Gastroesophageal sphincter (tissue), 3 donors: ENCODE measurements around the gene BRIP1.

Source experiments
- CTCF ChIP-seq, 4 experiments: fragments of 200-600 bp in 2 of 4; fragments of 450-650 bp in 2 of 4; sonication (generic) in 1 of 4; IDR thresholded peaks; one replicate each; pipeline ENCODE4 v1.5.1; 2017 to 2019; ENCODE audit warnings: antibody characterized with exemption in 4 of 4, mild to moderate bottlenecking in 2 of 4, moderate library complexity in 2 of 4
- EP300 ChIP-seq: sonication (generic); formaldehyde crosslinking; IDR thresholded peaks from one replicate; pipeline ENCODE4 v1.6.1; 2017; ENCODE audit warnings: antibody characterized with exemption, mild to moderate bottlenecking
- POLR2A ChIP-seq, 2 donors: fragments of 450-650 bp; IDR thresholded peaks; one replicate each; pipeline ENCODE4 v1.6.1; 2017; ENCODE audit warnings: antibody characterized with exemption in 2 of 2, mild to moderate bottlenecking in 2 of 2, moderate library complexity in 1 of 2
- POLR2AphosphoS5 ChIP-seq: sonication (generic); formaldehyde crosslinking; IDR thresholded peaks from one replicate; pipeline ENCODE4 v1.6.1; 2017; ENCODE audit warnings: antibody characterized with exemption

- no peak for TF ChIP-seq CTCF (IDR thresholded peaks at IDR 0.05)
- no peak for TF ChIP-seq POLR2A (IDR thresholded peaks at IDR 0.05)
- TF ChIP-seq POLR2AphosphoS5, result no peak
- TF ChIP-seq EP300, result no peak
These were observed 80.6 kb downstream of the BRIP1 start for GRCh38 chr17:61782683-61783082.
